Activated naive CD4-positive, alpha-beta T cell treated with anti-CD3 and anti-CD28 coated beads, Interleukin-2, amount 50 U/mL, for 72 hours (primary cell): Measurements from ENCODE around the gene FTCD. TPM values are rescaled to one million over a fixed set of nuclear protein-coding genes. Genes with fewer than 3 reads are reported as not detected.
A peak's percentile ranks its signal among the peaks of the same experiment; 100 is the strongest.
"Not testable (repeated sequence)": the region's sequence is repeated elsewhere in the genome, so short reads cannot be mapped to it uniquely, and the experiment has no call there.

ENCODE experiments used
- ATAC-seq, 2 donors: fragments of 150-1000 bp; cut with Tn5 transposase; 2 replicates each; pipeline ENCODE4 v1.10.0; 2021; ENCODE audit warnings: mild to moderate bottlenecking in 2 of 2, moderate library complexity in 2 of 2
- DNase-seq, 2 donors: peaks; one replicate each; pipeline ENCODE4 v3.0.0; 2021 to 2022; ENCODE audit warnings: low spot score in 2 of 2
- H3K27ac Mint-ChIP-seq, 2 donors: one replicate each; pipeline ENCODE4 v1.8.0; 2022; ENCODE audit warnings: mild to moderate bottlenecking in 2 of 2, mixed read lengths in 2 of 2
- H3K36me3 Mint-ChIP-seq, 2 donors: one replicate each; pipeline ENCODE4 v1.8.0; 2022; ENCODE audit warnings: mixed read lengths in 2 of 2
- H3K9me3 Mint-ChIP-seq, 2 donors: one replicate each; pipeline ENCODE4 v1.8.0; 2022; ENCODE audit warnings: mixed read lengths in 2 of 2
- total RNA-seq, 2 donors: library from RNA; stranded (reverse); gene quantifications; one replicate each; pipeline ENCODE4 v1.2.3, GENCODE V29; 2022

Gene FTCD
- total RNA-seq, 2 donors from 2014 or later, result 0.21 to 0.39 TPM

DNA sequence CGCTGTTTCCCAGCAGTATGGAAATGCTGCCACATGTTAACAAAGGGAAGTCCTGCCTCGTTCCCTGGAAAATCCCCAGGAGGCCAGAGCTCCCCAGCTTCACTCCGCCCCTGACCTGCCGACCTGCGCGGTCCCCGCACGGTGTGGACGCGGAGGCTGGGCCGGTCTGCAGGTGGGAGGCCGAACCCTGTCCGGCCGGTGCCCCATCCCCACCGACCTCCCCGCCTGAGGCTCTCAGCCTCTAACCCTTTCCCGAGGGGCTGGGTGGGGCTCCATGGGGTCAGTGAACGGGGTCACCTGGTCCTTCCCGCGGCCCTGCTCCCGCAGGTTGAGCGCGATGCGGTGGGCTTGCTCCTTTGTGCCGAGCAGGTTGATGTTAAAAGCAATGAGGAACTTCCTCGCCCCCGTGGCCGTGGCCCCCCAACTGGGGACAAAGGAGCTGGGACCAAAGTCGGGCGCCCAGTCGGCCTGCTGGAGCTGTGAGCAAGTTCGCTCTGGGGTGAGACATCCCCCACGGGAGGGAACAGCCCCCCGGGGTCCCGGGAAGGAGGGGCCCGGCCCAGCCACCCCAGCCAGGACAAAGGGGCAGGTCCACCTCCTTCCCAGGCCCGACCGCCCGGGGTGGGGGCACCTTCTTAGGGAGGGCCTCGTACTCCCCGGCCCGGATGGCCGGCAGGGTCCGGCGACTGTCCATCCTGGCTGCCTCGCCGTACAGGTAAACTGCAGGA is 4.0 kb downstream of the FTCD start:
- ATAC-seq (no peak), DNase-seq (no peak)
- no peaks in the 10 kb centered on the region for H3K9me3 Mint-ChIP-seq
- H3K27ac Mint-ChIP-seq, result no peak overlapping the region
- H3K36me3 Mint-ChIP-seq, result no peaks in the 10 kb centered on the region

DNA sequence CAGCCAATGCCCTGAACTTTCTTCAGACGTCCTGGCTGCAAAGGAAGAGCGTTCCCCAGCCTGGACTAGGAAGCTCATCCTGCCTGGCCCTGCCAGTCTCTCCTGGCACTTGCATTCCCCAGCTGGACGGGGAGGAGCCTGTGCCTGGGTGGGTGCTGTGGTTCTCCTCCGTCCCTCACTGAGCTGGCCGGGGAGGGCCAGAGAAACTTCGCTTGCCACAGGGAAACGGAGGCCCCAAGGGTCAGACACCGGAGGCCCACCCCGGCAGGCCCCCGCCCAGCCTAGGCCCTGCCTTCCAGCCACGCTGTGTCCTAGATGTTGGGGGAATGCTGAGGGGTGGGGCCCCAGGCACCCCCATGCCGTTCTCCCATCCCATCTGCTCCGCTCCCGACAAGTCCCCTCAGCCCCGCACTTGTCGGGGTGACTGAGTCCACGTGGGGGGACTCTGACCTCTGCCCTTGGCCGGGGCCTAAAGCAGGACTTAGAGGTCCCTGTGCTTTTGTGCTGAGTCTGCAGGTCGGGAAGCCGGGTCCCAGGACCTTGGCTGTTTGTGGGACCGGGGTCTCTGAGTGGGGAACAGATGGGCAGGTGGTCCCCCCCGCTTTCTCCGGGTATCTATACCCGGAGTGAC is 4.8 kb downstream of the FTCD start:
- H3K27ac Mint-ChIP-seq, result no peak overlapping the region
- DNase-seq (peak in 1 of 2 donors; percentile 50), ATAC-seq (no peak)
- H3K36me3 Mint-ChIP-seq, result no peaks in the 10 kb centered on the region
- no peaks in the 10 kb centered on the region for H3K9me3 Mint-ChIP-seq

- ATAC-seq (no peak), DNase-seq (peak in 1 of 2 donors; percentile 52)
- H3K27ac Mint-ChIP-seq, result no peak overlapping the region
- H3K36me3 Mint-ChIP-seq, result no peaks in the 10 kb centered on the region
- no peaks in the 10 kb centered on the region for H3K9me3 Mint-ChIP-seq
Observed at GRCh38 chr21:46150073-46150472, 5.3 kb downstream of the FTCD start.

GRCh38 chr21:46149205-46149901 is 6.0 kb downstream of the FTCD start:
- DNase-seq, result no peak
- Mint-ChIP-seq H3K27ac (no peak overlapping the region), H3K9me3 (no peaks in the 10 kb centered on the region), H3K36me3 (no peaks in the 10 kb centered on the region)
- ATAC-seq, result no peak

- peak overlapping the region in 1 of 2 donors; percentile 56 for H3K27ac Mint-ChIP-seq
- DNase-seq, result no peak
- H3K9me3 Mint-ChIP-seq, result no peaks in the 10 kb centered on the region
- ATAC-seq, result no peak
- H3K36me3 Mint-ChIP-seq, result no peaks in the 10 kb centered on the region
Observed at GRCh38 chr21:46148106-46148505, 7.3 kb downstream of the FTCD start.

- DNase-seq (peak in 1 of 2 donors; percentile 63), ATAC-seq (peak in 1 of 2 donors; percentile 37)
- not testable (repeated sequence) for H3K36me3 Mint-ChIP-seq, H3K9me3 Mint-ChIP-seq
- H3K27ac Mint-ChIP-seq, result peak overlapping the region in 1 of 2 donors; percentile 56
Observed at GRCh38 chr21:46147429-46147828, 8.0 kb downstream of the FTCD start.

DNA sequence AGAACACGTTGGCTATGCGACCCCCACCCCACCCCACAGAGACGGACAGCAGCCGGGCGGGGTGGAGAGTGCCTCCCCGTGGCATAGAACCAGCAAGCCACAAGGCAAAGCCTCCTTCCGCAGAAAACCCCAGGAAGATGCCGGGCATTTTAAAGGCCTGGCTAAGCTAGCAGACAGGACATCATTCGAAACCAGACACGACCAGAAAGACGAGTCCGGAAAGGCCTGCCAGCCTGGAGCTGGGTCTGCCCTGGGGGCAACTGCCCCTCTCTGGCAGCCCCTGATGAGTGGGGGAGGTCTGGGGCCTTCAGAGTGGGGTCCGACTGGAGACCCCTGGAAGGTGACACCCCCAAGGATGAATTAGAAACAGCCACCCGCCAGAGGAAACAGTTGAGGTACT is 8.5 kb downstream of the FTCD start:
- Mint-ChIP-seq H3K36me3 (peaks cover 0 to 5% of the 10 kb centered on the region in 2 donors), H3K9me3 (no peaks in the 10 kb centered on the region), H3K27ac (peak overlapping the region; percentile 24 to 47)
- DNase-seq (no peak), ATAC-seq (no peak)

DNA sequence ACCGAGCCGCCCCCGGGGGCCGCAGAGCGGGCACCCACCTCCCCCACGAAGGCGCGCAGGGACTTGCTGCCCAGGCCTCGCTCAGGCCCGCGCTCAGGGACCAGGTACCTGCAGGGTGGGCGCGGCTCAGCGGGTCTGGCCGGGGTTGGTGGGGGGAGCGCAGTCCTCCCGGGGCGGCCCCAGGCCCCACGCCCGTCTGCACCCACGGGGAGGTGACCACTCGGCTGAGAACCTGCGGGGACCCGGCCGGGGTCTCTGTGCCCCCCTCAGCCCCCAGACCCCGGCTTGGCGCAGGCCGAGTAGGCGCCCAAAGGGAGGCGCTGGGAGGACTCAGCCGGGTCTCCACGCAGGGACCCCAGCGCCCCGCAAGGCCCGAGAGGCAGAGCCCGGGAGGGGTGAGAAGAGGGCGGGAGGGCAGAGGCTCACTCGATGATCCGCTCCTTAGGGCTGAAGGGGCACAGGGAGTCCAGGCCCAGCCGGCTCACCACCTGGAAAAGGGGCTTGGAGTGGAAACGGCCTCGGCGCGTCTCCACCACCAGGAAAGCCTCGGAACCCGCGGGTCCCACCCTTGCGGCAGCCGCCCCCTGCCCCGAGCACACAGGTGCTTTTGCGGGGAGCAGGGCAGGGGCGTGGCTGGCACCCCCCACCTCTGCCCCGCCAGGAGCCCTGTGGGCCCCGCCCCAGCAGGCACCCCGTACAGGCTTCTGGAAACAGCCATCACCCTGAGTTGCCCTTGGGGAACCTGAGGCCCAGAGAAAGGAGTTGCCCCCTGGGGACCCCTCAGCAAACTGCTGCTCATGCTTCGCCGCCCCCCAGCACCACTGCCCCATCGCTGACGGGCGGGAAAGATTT is 9.3 kb downstream of the FTCD start:
- no peak for DNase-seq
- H3K27ac Mint-ChIP-seq, result peak overlapping the region in 1 of 2 donors; percentile 47
- H3K36me3 Mint-ChIP-seq, result peaks cover 0 to 5% of the 10 kb centered on the region in 2 donors

GRCh38 chr21:46145159-46145839 is 10.1 kb downstream of the FTCD start:
- DNase-seq (no peak), ATAC-seq (no peak)
- H3K27ac Mint-ChIP-seq, result peak overlapping the region in 1 of 2 donors; percentile 91
- H3K36me3 Mint-ChIP-seq, result peaks cover 0 to 5% of the 10 kb centered on the region in 2 donors
- no peaks in the 10 kb centered on the region for H3K9me3 Mint-ChIP-seq

More for the DNA sequence above, 9.3 kb downstream of the FTCD start:
- ATAC-seq, result no peak
- no peaks in the 10 kb centered on the region for H3K9me3 Mint-ChIP-seq

DNA sequence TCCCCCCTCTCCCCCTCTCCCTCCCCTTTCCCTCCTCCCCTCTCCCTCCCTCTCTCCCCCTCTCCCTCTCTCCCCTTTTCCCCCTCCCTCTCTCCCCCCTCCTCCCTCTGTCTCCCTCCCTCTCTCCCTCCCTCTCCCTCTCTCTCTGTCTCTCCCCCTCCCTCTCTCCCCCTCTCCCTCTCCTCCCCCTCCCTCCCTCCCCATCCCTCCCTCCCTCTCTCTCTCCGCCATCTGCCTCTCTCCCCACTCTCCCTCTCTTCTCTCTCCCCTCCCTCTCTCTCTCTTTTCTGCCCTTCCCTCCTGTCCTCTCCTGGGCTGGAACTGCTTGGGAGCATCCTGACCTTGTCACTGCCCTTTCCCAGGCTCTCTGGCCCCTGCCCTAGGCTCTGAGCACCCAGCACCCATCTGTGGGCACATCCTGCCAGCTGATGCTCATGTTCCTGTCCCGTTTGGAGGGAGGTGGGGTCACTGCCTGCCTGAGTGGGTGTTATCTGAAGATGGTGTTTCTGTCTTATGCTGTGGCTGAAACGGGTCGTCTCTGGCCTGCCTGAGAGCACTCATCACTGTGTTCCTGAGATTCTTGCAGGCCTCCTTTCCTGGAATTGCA is 10.8 kb downstream of the FTCD start:
- ATAC-seq (no peak), DNase-seq (no peak)
- Mint-ChIP-seq H3K27ac (peak overlapping the region; percentile 61 to 91), H3K36me3 (peaks cover 0 to 5% of the 10 kb centered on the region in 2 donors), H3K9me3 (no peaks in the 10 kb centered on the region)

- DNase-seq (no peak), ATAC-seq (no peak)
- H3K36me3 Mint-ChIP-seq, result peaks cover 0 to 5% of the 10 kb centered on the region in 2 donors
- H3K9me3 Mint-ChIP-seq, result no peaks in the 10 kb centered on the region
- H3K27ac Mint-ChIP-seq, result peak overlapping the region in 1 of 2 donors; percentile 91
Observed at GRCh38 chr21:46142582-46143473, 12.6 kb downstream of the FTCD start.

DNA sequence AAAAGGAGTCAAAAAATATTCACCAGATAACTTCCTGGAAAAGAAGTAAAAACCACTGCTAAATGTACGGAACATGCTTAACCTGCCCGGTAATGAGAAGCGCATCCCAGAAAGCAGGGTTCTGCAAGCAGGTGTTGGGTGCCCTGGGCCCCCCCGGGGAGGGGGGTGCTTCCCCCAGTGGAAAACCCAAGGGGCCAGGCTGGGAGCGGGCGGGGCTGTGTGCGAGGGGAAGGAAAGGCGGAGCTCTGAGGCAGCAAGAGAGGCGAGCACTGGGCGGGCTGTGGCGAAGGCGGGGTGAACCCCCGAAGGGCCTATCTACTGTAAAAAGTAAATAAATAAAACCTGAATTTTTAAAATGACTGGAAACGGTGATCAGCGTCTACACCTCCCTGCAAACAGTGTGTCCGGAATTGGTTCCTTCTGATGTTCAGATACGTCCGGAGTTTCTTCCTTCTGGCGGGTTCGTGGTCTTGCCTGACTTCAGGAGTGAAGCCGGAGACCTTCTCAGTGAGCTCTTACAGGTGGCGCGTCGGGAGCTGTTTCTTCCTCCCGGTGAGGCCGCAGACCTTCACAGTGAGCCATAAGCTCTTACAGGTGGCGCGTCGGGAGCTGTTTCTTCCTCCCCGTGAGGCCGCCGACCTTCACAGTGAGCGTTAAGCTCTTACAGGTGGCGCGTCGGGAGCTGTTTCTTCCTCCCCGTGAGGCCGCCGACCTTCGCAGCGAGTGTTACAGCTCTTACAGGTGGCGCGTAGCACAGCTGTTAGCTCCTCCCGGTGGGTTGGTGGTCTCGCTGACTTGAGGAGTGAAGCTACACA is 13.4 kb downstream of the FTCD start:
- no peak overlapping the region for H3K27ac Mint-ChIP-seq
- peaks cover 0 to 5% of the 10 kb centered on the region in 2 donors for H3K36me3 Mint-ChIP-seq
- ATAC-seq, result no peak
- no peaks in the 10 kb centered on the region for H3K9me3 Mint-ChIP-seq
- no peak for DNase-seq

DNA sequence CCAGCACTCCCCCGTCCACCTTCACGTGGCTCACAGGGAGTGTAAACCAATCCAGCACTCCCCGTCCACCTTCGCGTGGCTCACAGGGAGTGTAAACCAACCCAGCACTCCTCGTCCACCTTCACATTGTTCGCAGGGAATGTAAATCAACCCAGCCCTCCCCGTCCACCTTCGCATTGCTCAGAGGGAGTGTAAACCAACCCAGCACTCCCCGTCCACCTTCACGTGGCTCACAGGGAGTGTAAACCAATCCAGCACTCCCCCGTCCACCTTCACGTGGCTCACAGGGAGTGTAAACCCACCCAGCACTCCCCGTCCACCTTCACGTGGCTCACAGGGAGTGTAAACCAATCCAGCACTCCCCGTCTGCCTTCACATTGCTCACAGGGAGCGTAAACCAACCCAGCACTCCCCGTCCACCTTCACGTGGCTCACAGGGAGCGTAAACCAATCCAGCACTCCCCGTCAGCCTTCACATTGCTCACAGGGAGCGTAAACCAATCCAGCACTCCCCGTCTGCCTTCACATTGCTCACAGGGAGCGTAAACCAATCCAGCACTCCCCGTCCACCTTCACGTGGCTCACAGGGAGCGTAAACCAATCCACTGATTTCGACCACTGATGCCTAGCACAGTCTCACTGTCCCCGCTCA is 14.9 kb downstream of the FTCD start:
- not testable (repeated sequence) for H3K36me3 Mint-ChIP-seq

DNA sequence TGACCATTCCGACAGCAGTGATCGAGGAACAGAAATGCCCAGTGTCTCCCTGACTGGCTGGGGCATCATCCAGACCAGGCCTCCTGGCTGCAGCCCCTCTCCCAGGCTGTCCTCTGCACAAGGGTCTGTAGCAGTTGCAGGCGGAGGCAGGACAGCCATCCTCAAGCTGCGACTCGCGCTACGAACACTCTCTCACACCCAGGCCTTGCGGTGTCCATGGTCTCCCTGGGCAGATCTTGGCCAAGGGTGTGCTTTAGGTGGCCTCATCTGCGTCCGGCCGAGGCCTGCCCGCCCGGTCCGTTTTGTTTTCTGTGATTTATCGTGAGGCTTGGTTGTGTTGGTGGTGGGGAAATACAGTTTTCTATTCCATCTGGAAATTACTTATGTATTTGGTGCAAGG is 15.7 kb downstream of the FTCD start:
- DNase-seq, result no peak
- Mint-ChIP-seq H3K27ac (no peak overlapping the region), H3K9me3 (no peaks in the 10 kb centered on the region), H3K36me3 (peaks cover 0 to 5% of the 10 kb centered on the region in 2 donors)
- ATAC-seq, result no peak

More for the DNA sequence above, 14.9 kb downstream of the FTCD start:
- DNase-seq, H3K27ac Mint-ChIP-seq, ATAC-seq, H3K9me3 Mint-ChIP-seq: not testable (repeated sequence)
